Neural progenitor cell (in vitro differentiated cells): Measurements from ENCODE around the gene SIPA1L2. TPM values are rescaled to one million over a fixed set of nuclear protein-coding genes. Genes with fewer than 3 reads are reported as not detected.

Experiments
- DNase-seq: peaks from one replicate; pipeline ENCODE4 v3.0.0-alpha.2; 2016; ENCODE audit warnings: low spot score
- H2AFZ ChIP-seq: fragments of 200-600 bp; sonication (generic); replicated peaks from 2 replicates; pipeline ENCODE4 v1.6.1; 2016; ENCODE audit warnings: antibody characterized with exemption
- H3F3A ChIP-seq: fragments of 200-600 bp; sonication (generic); 2 replicates; pipeline ENCODE4 v1.6.1; 2016; ENCODE audit warnings: antibody characterized with exemption, low read depth
- H3K27ac ChIP-seq: fragments of 200-600 bp; sonication (generic); 2 replicates; pipeline ENCODE4 v1.5.1; 2016; ENCODE audit warnings: mild to moderate bottlenecking
- H3K27me3 ChIP-seq: fragments of 200-600 bp; sonication (generic); 2 replicates; pipeline ENCODE4 v1.6.1; 2016; ENCODE audit warnings: mild to moderate bottlenecking, moderate library complexity
- H3K36me3 ChIP-seq: fragments of 200-600 bp; sonication (generic); 2 replicates; pipeline ENCODE4 v1.5.1; 2016
- H3K4me1 ChIP-seq: fragments of 200-600 bp; sonication (generic); 2 replicates; pipeline ENCODE4 v1.6.1; 2016; ENCODE audit warnings: mixed run types
- H3K4me2 ChIP-seq: fragments of 200-600 bp; sonication (generic); 2 replicates; pipeline ENCODE4 v1.6.1; 2016
- H3K4me3 ChIP-seq: fragments of 200-600 bp; sonication (generic); 2 replicates; pipeline ENCODE4 v1.5.1; 2016
- H3K79me2 ChIP-seq: fragments of 200-600 bp; sonication (generic); 2 replicates; pipeline ENCODE4 v1.6.1; 2016; ENCODE audit warnings: low read depth
- H3K9ac ChIP-seq: fragments of 200-600 bp; sonication (generic); 2 replicates; pipeline ENCODE4 v1.6.1; 2016
- H3K9me3 ChIP-seq: fragments of 200-600 bp; sonication (generic); 2 replicates; pipeline ENCODE4 v1.5.1; 2016; ENCODE audit warnings: low read depth
- H4K20me1 ChIP-seq: fragments of 200-600 bp; sonication (generic); 2 replicates; pipeline ENCODE4 v1.6.1; 2016; ENCODE audit warnings: low read depth
- H3K27ac Mint-ChIP-seq: 3 replicates; pipeline ENCODE4 v1.8.0; 2021; ENCODE audit warnings: mixed read lengths
- H3K27me3 Mint-ChIP-seq: 2 replicates; pipeline ENCODE4 v1.8.0; 2022; ENCODE audit warnings: low read depth, mild to moderate bottlenecking, inconsistent platforms, moderate library complexity, mixed read lengths; ENCODE audit not compliant: insufficient read depth
- H3K36me3 Mint-ChIP-seq: 3 replicates; pipeline ENCODE4 v1.8.0; 2021; ENCODE audit warnings: mixed read lengths
- H3K4me1 Mint-ChIP-seq: 3 replicates; pipeline ENCODE4 v1.8.0; 2021; ENCODE audit warnings: mixed read lengths
- H3K4me3 Mint-ChIP-seq: 3 replicates; pipeline ENCODE4 v1.8.0; 2021; ENCODE audit warnings: mild to moderate bottlenecking, moderate library complexity, mixed read lengths
- H3K9me3 Mint-ChIP-seq: 3 replicates; pipeline ENCODE4 v1.8.0; 2020; ENCODE audit warnings: mixed read lengths
- EZH2 ChIP-seq: fragments of 200-600 bp; sonication (generic); IDR thresholded peaks from 2 replicates; pipeline ENCODE4 v1.6.1; 2017; ENCODE audit warnings: antibody characterized with exemption, mild to moderate bottlenecking, moderate library complexity
- EZH2phosphoT487 ChIP-seq: fragments of 200-600 bp; sonication (generic); IDR thresholded peaks from 2 replicates; pipeline ENCODE4 v1.6.1; 2017; ENCODE audit warnings: antibody characterized with exemption
- total RNA-seq: library from RNA; depleted of rRNA; stranded (reverse); fragments of >200 nt; gene quantifications from 2 replicates; pipeline ENCODE4 v1.2.3, GENCODE V29; 2015; ENCODE audit warnings: low replicate concordance
- TF ChIP-seq, protein P1 (sequence below): fragments of 200-600 bp; sonication (generic); IDR thresholded peaks from 2 replicates; pipeline ENCODE4 v1.5.1; 2017; ENCODE audit warnings: antibody characterized with exemption, mild to moderate bottlenecking

The SIPA1L2 gene
- total RNA-seq, 1 donor from 2014 or later, result 24.8 TPM

- H3K27me3 Mint-ChIP-seq, result peaks cover 2% of the 10 kb centered on the region
- Histone ChIP-seq H3K9me3 (no peaks in the 10 kb centered on the region), H3K36me3 (no peaks in the 10 kb centered on the region), H3F3A (no peaks in the 10 kb centered on the region), H4K20me1 (no peaks in the 10 kb centered on the region), H2AFZ (no peak overlapping the region), H3K27ac (no peak overlapping the region), H3K4me2 (no peak overlapping the region), H3K4me1 (peaks cover 10% of the 10 kb centered on the region), H3K79me2 (no peaks in the 10 kb centered on the region), H3K27me3 (no peaks in the 10 kb centered on the region), H3K4me3 (no peak overlapping the region), H3K9ac (no peak overlapping the region)
- DNase-seq, result no peak
- no peaks in the 10 kb centered on the region for H3K36me3 Mint-ChIP-seq
- no peaks in the 10 kb centered on the region for H3K9me3 Mint-ChIP-seq
- peaks cover 5% of the 10 kb centered on the region for H3K4me1 Mint-ChIP-seq
- H3K4me3 Mint-ChIP-seq, result no peak overlapping the region
- H3K27ac Mint-ChIP-seq, result no peak overlapping the region
- TF ChIP-seq, protein P1, sequence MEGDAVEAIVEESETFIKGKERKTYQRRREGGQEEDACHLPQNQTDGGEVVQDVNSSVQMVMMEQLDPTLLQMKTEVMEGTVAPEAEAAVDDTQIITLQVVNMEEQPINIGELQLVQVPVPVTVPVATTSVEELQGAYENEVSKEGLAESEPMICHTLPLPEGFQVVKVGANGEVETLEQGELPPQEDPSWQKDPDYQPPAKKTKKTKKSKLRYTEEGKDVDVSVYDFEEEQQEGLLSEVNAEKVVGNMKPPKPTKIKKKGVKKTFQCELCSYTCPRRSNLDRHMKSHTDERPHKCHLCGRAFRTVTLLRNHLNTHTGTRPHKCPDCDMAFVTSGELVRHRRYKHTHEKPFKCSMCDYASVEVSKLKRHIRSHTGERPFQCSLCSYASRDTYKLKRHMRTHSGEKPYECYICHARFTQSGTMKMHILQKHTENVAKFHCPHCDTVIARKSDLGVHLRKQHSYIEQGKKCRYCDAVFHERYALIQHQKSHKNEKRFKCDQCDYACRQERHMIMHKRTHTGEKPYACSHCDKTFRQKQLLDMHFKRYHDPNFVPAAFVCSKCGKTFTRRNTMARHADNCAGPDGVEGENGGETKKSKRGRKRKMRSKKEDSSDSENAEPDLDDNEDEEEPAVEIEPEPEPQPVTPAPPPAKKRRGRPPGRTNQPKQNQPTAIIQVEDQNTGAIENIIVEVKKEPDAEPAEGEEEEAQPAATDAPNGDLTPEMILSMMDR, result no peak
- no peak for TF ChIP-seq EZH2phosphoT487
- TF ChIP-seq EZH2, result no peak
Observed at GRCh38 chr1:232673256-232673655, 43.3 kb upstream of the SIPA1L2 start.

DNA sequence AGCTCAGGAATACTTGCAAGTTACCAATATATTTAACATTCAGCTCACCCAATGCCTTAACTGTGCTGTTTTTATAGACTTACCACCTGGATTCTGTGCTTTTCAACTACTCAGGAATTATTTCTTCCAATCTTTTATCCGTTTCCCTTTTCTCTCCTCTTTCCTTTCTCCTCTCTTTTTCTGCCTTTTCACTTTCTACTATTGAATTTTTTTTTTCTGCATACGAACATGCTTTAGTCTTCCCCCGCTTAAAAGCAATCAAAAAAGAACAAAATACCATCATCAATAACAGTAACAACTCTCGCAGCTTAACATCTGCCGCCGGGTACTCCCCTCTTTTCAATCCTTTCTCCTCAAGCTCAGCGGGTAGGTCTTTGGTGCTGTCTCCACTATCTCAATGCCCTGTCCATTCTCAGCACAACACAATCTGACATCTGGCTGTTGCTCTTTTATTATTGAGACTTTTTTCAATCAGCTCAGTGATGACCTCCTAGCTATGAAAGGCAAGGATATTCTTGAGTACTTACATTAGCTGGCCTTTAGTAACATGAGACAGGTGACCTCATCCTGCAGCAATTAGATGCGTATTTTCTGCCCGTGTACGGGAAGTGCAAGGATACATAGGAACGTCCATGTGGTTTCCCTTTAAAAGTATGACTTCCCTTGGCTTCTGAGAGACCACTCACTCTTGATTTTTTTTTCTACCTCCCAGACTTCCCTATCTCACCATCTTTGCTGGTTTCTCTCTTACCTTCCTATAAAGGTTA is 40.2 kb upstream of the SIPA1L2 start:
- H3K9ac ChIP-seq, result no peak overlapping the region
- H3K27ac ChIP-seq, result no peak overlapping the region
- H3K79me2 ChIP-seq, result no peaks in the 10 kb centered on the region
- Mint-ChIP-seq H3K9me3 (no peaks in the 10 kb centered on the region), H3K27me3 (peaks cover 2% of the 10 kb centered on the region), H3K27ac (no peak overlapping the region), H3K36me3 (no peaks in the 10 kb centered on the region), H3K4me3 (no peak overlapping the region), H3K4me1 (peaks cover 2% of the 10 kb centered on the region)
- no peaks in the 10 kb centered on the region for H3F3A ChIP-seq
- no peaks in the 10 kb centered on the region for H3K9me3 ChIP-seq
- TF ChIP-seq EZH2phosphoT487, result no peak
- TF ChIP-seq, protein P1, result no peak
- TF ChIP-seq EZH2, result no peak
- no peaks in the 10 kb centered on the region for H3K27me3 ChIP-seq
- H3K36me3 ChIP-seq, result no peaks in the 10 kb centered on the region
- H3K4me3 ChIP-seq, result no peak overlapping the region
- no peak overlapping the region for H3K4me2 ChIP-seq
- H2AFZ ChIP-seq, result no peak overlapping the region
- no peaks in the 10 kb centered on the region for H4K20me1 ChIP-seq
- DNase-seq, result no peak
- peaks cover 2% of the 10 kb centered on the region for H3K4me1 ChIP-seq

GRCh38 chr1:232667778-232668165 is 37.8 kb upstream of the SIPA1L2 start:
- H4K20me1 ChIP-seq, result no peaks in the 10 kb centered on the region
- no peak overlapping the region for H3K4me2 ChIP-seq

More at GRCh38 chr1:232667778-232668165, 37.8 kb upstream of the SIPA1L2 start:
- Histone ChIP-seq H3K4me3 (no peak overlapping the region), H3F3A (no peaks in the 10 kb centered on the region), H3K9me3 (no peaks in the 10 kb centered on the region), H3K79me2 (no peaks in the 10 kb centered on the region), H3K27me3 (no peaks in the 10 kb centered on the region), H3K27ac (no peak overlapping the region), H3K36me3 (no peaks in the 10 kb centered on the region), H3K4me1 (no peaks in the 10 kb centered on the region), H3K9ac (no peak overlapping the region), H2AFZ (no peak overlapping the region)
- peaks cover 2% of the 10 kb centered on the region for H3K4me1 Mint-ChIP-seq
- H3K27me3 Mint-ChIP-seq, result peaks cover 4% of the 10 kb centered on the region
- H3K36me3 Mint-ChIP-seq, result no peaks in the 10 kb centered on the region
- no peak overlapping the region for H3K27ac Mint-ChIP-seq
- no peak for DNase-seq
- H3K9me3 Mint-ChIP-seq, result no peaks in the 10 kb centered on the region
- H3K4me3 Mint-ChIP-seq, result no peak overlapping the region
- TF ChIP-seq, protein P1, result no peak
- TF ChIP-seq EZH2phosphoT487 (no peak), EZH2 (no peak)
